GM18505 (cell line): ENCODE measurements around the gene SEL1L3.

Source experiments
- ATAC-seq: cut with Tn5 transposase; IDR thresholded peaks from one replicate; pipeline ENCODE4 v1.9.1; 2021; ENCODE audit not compliant: unreplicated experiment
- POLR2A ChIP-seq: IDR thresholded peaks from 4 replicates; pipeline ENCODE4 v1.6.1; 2011; ENCODE audit warnings: borderline replicate concordance; ENCODE audit not compliant: insufficient read depth, insufficient read length; ENCODE audit errors: extremely low read depth

SEL1L3 gene

GRCh38 chr4:25834411-25835107 is 28.2 kb downstream of the SEL1L3 start:
- TF ChIP-seq POLR2A: no peak
- no peak for ATAC-seq

GRCh38 chr4:25830548-25830947 is 32.2 kb downstream of the SEL1L3 start:
- TF ChIP-seq POLR2A: no peak
- ATAC-seq: no peak

- ATAC-seq: no peak
- TF ChIP-seq POLR2A: no peak
Measured at GRCh38 chr4:25827897-25828296, 34.9 kb downstream of the SEL1L3 start.

DNA sequence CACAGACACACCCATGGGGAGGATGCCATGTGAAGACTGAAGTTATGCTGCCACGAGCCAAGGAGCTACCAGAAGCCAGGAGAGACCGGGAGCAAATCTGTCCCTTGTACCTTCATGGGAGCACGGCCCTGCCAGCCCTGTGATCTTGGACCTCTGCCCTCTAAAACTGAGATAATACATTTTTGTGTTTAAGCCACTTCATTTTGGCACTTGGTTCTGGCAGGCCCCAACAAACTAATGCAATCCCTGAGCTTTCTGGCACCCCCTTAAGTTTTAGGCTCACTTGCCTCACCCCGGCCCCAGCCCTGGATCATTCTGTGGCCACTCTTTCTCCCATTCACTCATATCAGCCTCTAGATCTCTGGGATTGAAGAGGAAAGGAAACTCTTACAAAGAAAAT is 35.4 kb downstream of the SEL1L3 start:
- no peak for ATAC-seq
- no peak for TF ChIP-seq POLR2A

- no peak for ATAC-seq
- TF ChIP-seq POLR2A: no peak
Measured at GRCh38 chr4:25826074-25826752, 36.6 kb downstream of the SEL1L3 start.

DNA sequence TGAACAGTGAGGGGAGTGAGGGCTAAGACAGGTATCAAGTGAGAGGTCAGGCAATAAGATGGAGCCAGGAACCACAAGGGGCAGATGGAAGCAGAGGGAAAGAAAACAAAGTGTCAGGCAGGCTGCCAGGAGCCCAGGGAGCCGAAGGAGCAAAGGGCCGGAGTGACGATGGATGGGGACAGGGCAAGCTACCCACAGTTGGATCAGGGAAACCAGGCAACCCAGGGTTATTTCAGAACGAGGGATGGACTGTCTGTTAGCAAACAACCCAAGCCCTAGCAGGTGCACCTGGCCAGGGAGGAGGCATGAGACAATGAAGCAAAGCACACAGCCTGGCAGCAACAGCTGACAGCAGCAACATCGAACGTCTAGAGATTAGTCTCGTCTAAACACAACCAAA is 39.2 kb downstream of the SEL1L3 start:
- TF ChIP-seq POLR2A: no peak

DNA sequence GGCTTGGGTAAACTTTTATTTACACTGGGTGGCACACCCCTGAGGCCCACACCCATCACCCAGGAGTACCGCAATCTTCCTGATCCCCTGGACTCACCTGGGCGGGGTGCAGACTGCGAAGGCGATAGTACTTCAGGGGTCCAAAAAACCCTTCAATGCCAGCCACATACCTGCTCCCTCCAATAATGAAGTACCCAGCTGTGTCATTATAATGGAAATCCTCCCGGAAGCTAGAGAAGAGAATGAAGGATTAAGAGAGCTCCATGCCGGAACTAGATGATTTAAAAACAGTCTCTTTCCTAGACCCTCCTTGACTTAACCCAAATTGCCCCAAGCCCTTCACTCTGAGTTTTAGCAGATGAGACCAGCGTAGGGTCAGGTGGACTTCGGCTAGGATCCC is 40.9 kb downstream of the SEL1L3 start:
- no peak for TF ChIP-seq POLR2A
- no peak for ATAC-seq

More for the DNA sequence above, 39.2 kb downstream of the SEL1L3 start:
- no peak for ATAC-seq

DNA sequence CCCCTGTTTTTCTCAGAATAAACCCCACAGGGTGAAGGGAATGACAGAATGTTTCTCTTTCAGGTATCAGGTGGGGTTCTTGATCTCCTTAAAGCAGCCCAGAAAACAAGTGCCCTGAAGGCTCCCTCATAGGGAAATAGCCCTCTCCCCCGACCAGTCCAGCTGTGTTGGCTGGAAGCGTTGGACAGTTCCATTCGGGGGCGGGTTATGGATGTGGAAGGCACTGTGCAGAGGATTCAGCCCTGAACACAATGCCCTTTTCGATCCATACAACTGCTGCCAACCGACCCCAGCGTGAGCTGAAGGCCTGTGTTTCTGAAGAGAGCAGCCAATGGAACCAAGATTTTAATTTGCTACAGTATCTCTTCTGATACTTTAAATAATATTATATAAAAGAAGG is 41.5 kb downstream of the SEL1L3 start:
- no peak for ATAC-seq
- TF ChIP-seq POLR2A: no peak

DNA sequence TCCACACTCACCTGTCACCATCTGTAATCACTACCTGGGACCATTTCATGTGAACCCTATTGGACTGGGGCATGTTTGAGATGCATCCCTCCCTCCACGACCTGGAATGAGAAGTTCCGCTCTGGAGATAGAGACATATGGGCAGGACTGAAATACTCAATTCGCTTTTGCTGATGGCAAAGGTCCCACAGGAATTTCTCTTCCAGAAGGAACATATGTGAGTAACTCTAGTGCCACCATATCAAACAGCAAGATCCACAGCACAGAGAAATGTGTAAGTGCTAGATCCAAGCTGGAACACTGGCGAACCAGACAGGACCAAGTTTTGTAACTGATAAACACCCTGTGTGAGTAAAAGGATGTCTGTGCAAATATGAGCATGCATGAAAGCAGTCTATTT is 43.9 kb downstream of the SEL1L3 start:
- ATAC-seq: no peak
- TF ChIP-seq POLR2A: no peak

- TF ChIP-seq POLR2A: no peak
- ATAC-seq: no peak
Measured at GRCh38 chr4:25818371-25818871, 44.4 kb downstream of the SEL1L3 start.

DNA sequence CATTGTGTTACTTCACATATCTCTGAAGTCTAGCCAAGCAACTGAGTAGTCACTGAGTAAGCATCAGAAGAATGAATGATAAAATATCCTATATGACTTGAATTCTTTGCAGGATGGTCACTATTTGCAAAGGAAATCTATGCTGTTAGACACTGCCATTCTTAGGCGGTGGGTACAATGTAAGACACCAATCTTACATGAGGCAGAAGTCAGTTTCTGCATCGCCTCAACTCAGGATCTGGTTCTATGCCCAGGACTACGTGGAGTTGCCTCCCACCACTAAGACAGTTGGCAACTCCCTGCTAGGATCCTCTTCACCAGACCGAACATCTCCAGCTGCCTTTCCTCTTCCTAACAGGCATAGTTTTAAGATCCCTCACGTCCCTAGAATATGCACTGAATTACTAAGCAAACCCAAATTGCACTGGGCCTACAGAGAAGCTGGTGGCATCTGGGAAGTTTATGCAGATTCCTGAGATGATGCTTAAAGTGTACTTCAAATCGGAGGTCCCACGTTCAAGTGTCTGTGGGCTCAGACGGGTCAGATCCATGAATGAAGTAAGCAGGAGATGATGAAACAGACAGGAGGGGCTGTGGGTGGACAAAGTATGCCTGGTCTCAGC is 45.6 kb downstream of the SEL1L3 start:
- no peak for ATAC-seq
- no peak for TF ChIP-seq POLR2A

- TF ChIP-seq POLR2A: no peak
- ATAC-seq: no peak
Measured at GRCh38 chr4:25816591-25817058, 46.2 kb downstream of the SEL1L3 start.

DNA sequence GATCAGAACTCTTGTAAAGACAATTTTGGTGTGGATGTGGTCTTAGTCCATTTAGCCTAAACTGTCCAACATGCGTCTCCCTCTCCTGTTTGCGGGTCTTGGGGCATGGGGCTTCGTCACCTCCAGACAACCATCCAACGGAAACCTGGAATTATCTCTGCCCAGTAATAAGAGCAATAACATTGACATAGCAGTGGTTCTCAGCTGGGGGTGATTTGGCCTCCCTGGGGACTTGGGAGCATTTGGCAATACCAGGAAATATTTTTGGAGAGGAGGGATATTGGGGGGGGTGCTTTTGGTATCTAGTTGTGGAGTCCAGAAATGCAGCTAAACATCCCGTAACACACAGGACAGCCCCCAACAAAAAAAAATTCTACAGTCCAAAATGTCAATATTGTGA is 47.2 kb downstream of the SEL1L3 start:
- no peak for TF ChIP-seq POLR2A
- no peak for ATAC-seq
